AG04450 (cell line): ENCODE measurements around the gene ACP7. TPM values are rescaled to one million over a fixed set of nuclear protein-coding genes. Genes with fewer than 3 reads are reported as not detected.

ENCODE experiments used
- CTCF ChIA-PET: fragments of 300-600, 350-600 bp; formaldehyde crosslinking; extraction: SDS; loops from one replicate; lab custom pipeline; 2022; ENCODE audit warnings: antibody characterized with exemption, inconsistent platforms; lab: Charles Lee
- POLR2A ChIA-PET: fragments of 350-600 bp; formaldehyde crosslinking; extraction: SDS; loops from one replicate; lab custom pipeline; 2021; ENCODE audit warnings: antibody characterized with exemption, inconsistent platforms; lab: Yijun Ruan, JAX
- DNase-seq: peaks from one replicate; pipeline ENCODE4 v3.0.0-alpha.2; 2011; ENCODE audit warnings: low read depth, low spot score
- H3K27ac ChIP-seq: one replicate; pipeline ENCODE4 v1.5.1; 2012; ENCODE audit warnings: low read depth, low read length, control low read depth
- H3K27me3 ChIP-seq: one replicate; pipeline ENCODE4 v1.6.0; 2012; ENCODE audit warnings: low read length; ENCODE audit not compliant: control insufficient read depth, insufficient read depth
- H3K4me3 ChIP-seq: 2 replicates; pipeline ENCODE4 v1.5.1; 2011; ENCODE audit warnings: mild to moderate bottlenecking, low read depth, low read length, control low read depth
- H3K9me3 ChIP-seq: 2 replicates; pipeline ENCODE4 v1.5.1; 2012; ENCODE audit warnings: low read length; ENCODE audit not compliant: control insufficient read depth, insufficient read depth
- CTCF ChIP-seq: IDR thresholded peaks from 2 replicates; pipeline ENCODE4 v1.5.1; 2011; ENCODE audit warnings: low read depth, low read length, control low read depth, inconsistent platforms
- polyA plus RNA-seq: library from polyadenylated mRNA; depleted of rRNA; stranded (reverse); fragments of >200 nt; gene quantifications from 2 replicates; pipeline ENCODE4 v1.2.3, GENCODE V29; 2011

Gene ACP7
- polyA plus RNA-seq, 1 experiment: not detected

GRCh38 chr19:39129116-39129515 is 44.9 kb downstream of the ACP7 start:
- ChIA-PET CTCF (no interaction called here), POLR2A (no interaction called here)
- Histone ChIP-seq H3K4me3 (no peak overlapping the region), H3K9me3 (no peaks in the 10 kb centered on the region), H3K27me3 (no peaks in the 10 kb centered on the region), H3K27ac (no peak overlapping the region)
- TF ChIP-seq CTCF: no peak
- no peak for DNase-seq

DNA sequence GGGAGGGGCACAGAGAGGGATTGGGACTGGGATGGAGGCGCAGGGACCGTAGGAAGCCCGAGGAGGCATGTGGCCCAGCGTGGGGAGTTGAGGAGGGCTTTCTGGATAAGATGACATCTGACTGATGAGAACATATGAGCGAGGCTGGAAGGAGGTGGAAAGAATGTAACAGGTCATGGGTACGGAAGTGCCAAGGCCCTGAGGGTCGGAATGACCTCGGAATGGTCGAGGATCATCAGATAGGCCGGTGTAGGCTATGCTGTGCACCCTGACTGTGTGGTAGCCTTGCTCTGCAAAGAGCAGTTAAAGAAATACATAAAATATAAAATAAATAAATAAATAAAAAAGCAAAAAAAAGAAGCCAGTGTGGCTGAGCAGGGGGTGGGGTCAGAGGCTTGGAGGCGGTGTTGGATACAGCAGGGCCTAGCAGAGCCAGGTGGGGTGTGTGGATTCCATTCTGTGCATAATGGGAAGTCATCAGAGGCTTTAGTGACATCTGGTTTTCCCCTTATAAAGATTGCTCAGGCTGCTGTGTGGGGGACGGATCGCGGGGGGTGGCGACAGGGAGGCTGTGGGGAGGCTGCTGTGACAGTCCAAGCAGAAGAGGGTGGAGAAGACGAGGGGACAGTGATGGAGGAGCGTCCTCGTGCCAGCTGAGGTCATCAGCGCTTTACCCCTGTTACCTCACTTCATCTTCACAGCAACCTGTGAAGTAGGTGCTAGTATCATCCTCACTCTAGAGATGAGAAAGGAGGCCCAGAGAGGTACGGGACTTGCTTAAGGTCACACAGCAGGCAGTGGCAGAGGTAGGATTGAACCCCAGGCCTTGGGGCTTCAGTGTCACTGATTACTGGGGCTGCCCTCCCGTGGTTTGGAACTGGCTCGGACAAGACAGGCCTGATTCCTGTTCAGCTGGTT is 46.4 kb downstream of the ACP7 start:
- no peak for TF ChIP-seq CTCF
- H3K27ac ChIP-seq: no peak overlapping the region
- CTCF ChIA-PET: no interaction called here
- POLR2A ChIA-PET: no interaction called here
- DNase-seq: no peak
- no peaks in the 10 kb centered on the region for H3K27me3 ChIP-seq
- no peak overlapping the region for H3K4me3 ChIP-seq
- no peaks in the 10 kb centered on the region for H3K9me3 ChIP-seq

- no peak for TF ChIP-seq CTCF
- POLR2A ChIA-PET: no interaction called here
- Histone ChIP-seq H3K27me3 (no peaks in the 10 kb centered on the region), H3K27ac (no peak overlapping the region), H3K4me3 (no peak overlapping the region), H3K9me3 (no peaks in the 10 kb centered on the region)
- CTCF ChIA-PET: no interaction called here
- DNase-seq: no peak
Measured at GRCh38 chr19:39131255-39131755, 47.1 kb downstream of the ACP7 start.

GRCh38 chr19:39132344-39132969 is 48.3 kb downstream of the ACP7 start:
- POLR2A ChIA-PET: no interaction called here
- no peak for DNase-seq

More at GRCh38 chr19:39132344-39132969, 48.3 kb downstream of the ACP7 start:
- Histone ChIP-seq H3K4me3 (no peak overlapping the region), H3K9me3 (no peaks in the 10 kb centered on the region), H3K27me3 (no peaks in the 10 kb centered on the region), H3K27ac (no peak overlapping the region)
- TF ChIP-seq CTCF: no peak
- CTCF ChIA-PET: interaction anchor here (1.4 kb wide), 1 partner anchor 9 kb away, joined by 3 read pairs; no protein-coding TSS in a partner anchor
